COLO668 (cell line): ENCODE data around the gene RSPO1.
"Not testable (repeated sequence)": the region's sequence is repeated elsewhere in the genome, so short reads cannot be mapped to it uniquely, and the experiment has no call there.

ENCODE experiments used
- DNase-seq: peaks from one replicate; lab custom pipeline; 2025; ENCODE audit not compliant: unreplicated experiment; lab: John Stamatoyannopoulos, UW

The RSPO1 gene

DNA sequence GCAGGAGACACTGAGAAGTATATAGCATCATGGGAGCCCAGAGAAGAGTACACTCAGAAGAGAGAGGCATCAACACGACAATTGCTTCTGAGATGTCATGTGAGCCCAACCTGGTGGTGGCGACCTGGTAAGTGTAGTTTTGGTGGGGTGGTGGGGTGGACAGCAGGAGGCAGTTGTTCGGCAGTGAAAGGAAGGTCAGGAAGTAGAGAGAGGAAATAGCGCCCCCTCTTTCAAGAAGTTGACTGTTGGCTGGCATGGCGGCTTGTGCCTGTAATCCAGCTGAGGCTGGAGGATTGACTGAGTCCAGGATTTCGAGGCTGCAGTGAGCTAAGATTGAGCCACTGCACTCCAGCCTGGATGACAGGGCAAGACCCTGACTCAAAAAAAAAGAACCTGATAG is 12.6 kb downstream of the RSPO1 start:
- no peak for DNase-seq

DNA sequence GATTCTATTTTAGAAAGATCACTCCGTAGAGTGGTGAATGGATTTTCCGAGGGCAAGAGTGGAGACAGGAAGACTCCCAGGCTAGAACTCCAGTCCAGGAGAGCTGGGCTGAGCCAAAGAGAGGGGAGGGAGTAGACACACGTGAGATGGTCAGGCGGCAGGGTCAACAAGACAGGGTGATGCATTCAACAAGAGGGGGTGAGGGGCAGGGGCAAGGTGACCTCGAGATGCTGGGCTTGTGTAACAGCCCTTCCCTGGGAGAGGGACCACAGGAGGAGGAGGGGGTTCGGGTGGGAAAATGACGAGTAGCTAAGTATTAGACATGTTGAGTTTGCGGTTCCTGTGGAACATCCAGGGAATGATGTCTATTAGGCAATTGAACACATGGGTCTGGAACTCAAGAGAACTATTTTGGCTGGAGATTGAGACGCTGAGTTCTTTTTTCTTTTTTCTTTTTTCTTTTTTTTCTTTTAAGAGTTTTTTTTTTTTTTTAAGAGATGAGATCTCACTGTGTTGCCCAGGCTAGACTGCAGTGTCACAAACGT is 13.3 kb downstream of the RSPO1 start:
- DNase-seq, result no peak

DNA sequence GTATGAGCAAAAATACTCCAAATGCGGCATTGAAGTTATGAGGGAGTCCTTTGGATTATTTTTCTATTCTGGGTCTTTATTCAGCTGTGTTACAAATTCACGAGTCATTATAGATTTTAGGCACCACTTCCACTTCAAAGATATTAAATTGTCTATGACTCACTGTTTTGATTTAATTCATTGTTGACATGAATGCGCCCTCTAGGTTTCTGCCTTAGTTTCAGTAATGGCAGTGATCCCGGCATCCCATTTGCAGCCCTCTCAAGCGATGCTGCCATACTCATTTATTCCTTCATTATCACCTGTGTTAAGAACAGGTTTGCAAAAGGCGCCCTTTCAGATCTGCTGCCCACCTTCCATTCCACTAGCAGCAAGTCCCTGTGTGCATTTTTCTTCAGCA is 14.0 kb downstream of the RSPO1 start:
- no peak for DNase-seq

DNA sequence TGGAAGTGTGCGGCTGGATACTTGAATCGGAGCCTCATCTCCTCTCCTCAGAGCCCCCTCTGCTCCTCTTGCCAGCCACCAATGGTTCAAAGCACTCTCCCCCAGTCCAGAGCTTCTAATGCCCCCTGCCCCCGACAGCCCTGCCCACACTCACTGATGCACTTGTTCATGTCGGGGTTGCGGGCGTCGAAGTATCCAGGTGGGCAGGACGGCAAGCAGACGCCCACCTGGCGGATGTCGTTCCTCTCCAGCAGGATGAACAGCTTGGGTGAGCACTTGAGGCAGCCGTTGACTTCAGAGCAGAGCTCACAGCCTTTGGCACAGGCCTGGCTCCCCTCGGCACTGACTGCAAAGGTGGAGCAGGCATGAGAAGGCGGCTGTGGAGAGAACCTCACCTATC is 18.4 kb downstream of the RSPO1 start:
- DNase-seq, result no peak

DNA sequence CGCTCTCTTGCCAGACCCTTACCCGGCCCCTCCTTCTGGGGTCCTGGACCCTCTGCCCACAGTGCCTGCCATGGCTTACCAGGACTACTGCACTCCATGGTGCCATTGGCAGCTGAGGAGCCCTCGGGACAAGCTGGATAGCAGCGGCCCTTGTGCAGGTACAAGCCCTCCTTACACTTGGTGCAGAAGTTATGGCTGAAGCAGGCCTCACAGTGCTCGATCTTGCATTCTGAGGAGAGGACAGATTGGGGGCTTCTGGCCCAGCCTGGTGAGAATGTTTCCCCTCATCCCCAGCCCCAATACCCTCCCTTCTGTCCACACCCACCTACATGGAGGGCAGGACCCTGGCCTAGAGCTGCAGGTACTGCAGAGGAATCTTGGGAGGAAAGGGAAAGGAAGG is 20.6 kb downstream of the RSPO1 start:
- DNase-seq, result no peak

DNA sequence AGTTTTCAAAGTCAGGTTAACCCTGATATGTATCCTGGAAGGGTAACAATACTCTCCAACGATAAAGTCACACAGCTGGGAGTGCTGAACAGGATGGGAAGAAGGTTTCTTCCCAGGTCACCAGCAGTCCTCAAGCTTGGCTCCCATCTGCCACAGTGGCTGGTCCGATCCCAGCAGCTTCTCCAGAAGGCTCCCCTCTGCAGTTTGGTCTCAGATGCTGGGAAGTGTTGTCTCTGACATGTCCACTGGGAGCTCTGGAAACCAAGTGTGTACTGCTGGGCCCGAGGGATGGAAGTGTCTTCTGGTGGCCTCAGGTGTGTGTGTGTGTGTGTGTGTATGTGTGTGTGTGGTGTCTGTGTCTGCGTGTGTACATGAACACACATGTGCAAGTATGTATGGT is 22.5 kb downstream of the RSPO1 start:
- DNase-seq, result no peak

DNA sequence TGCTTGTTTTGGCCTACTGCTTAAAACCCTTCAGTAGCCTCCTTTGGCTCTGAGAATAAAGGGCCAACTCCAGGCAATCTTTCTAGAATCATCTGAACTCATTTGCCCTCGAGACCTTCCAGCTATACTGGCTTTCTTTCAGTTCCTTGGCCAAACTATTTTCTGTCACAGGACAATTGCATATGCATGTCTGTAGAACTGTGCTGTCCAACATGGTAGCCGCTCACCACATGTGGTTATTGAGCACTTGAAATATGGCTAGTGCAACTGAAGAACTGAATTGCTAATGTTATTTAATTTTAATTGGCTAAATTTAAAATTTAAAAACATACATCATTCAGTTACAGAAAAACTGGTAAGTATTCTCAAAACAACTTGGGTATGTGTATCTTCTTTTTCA is 24.7 kb downstream of the RSPO1 start:
- no peak for DNase-seq

DNA sequence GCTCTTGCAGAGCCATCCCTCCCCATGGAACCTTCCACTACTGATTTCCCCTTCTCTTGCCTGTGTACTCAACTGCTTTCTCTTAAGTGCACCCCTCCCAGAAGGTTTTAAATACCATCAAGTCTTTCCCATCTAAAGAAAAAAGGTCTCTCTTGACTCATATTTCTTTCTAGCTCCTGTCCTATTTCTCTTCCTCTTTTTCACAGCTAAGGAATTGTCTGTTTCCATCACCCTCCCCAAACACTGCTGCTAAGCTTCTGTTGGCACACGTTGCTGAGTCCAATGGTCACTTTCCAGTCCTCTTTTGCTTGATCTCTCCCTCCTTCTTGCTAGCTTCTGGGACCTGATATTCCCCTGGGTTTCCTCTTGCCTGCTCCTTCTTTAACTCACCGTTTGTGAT is 25.7 kb downstream of the RSPO1 start:
- DNase-seq, result no peak

DNA sequence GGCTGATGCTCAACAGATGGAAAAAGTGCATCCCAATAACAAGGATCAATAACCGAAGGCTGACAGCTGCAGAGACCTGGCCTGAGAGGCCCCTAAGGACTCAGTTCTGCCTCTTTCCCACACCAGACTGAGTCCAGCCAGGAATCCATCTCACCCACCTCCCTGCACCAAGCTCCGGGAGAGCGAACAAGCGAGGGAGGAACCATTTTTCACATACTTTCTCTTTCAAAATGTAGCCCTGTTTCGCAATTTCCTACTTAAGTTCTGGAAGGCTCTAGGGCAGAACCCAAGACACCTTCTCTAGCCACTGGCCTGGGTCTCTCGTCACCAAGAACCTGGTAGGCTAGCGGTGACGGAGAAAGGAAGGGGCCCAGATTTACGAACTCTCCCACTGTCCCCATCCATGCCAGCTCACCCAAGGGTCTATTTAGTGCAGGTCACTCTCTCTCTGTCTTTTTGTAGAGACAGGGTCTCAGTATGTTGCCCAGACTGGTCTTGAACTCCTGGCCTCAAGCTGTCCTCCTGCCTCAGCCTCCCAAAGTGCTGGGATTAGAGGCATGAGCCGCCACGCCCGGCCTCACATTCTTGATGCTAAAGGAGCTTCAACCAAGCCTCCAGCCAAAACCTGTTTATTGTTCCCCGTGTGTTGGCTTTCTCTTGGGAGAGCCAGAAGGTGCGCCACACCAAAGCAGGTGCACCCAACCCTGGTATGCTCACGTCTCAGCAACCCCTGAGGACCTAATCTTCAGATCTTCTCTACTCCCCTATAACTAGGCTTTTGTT is 28.0 kb downstream of the RSPO1 start:
- no peak for DNase-seq

DNA sequence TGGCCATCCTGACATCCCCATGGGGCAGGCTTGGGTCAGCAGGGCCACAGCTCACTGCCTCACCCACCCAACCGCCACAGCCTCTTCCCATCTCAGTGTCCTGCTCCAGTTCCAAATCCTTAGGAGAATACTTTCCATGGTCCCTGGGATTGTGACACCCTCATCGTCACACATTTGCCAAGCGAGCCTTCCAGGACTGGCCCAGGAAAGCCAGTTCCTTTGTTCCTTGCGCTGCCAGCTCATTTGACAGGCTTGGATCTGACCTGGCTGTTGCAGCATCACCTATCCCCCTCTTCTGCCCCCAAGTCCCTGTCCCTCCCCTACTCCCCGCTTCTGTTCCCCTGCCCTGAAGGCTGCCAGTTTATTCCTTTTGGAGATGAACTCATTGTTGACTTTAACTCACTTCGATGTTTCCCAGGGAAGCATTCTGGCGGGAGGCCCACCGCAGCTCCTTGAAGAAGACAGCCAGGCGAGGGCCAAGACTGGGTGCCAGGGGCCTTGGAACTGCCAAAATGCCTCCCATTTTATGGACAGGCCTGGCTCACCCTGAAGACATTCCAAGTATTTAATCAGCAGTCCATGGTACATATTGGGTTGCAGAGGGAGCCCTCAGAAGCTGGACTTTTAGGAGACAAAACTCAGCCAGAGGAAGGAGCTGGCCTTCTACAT is 28.8 kb downstream of the RSPO1 start:
- no peak for DNase-seq

DNA sequence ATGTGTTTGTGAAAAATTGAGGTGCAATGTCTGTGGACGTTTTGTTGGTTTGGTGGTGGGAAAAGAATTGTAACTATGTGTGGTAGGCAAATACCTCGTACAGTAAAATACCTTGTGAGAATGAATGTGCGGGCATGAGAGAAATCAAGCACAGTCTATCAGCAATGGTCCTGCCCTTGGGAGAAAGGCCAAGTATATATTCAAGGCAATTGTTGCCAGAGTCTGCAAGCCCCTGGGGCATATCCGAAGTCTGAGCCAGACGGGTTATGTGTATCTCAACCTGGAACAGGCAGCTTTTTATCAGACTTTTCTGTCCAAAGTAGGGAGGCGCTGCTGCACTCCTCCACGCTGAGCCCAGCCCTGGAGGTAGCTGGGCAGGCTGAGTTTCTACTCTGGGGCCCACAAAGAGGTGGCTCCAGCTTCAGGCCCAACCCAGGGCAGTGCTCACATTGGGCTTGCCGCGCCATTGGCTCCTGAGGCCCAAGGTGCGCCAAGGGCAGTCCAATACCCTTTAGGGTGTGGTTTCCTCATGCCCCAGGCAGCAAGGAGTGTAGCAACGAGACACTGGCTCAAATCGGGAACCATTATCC is 29.5 kb downstream of the RSPO1 start:
- no peak for DNase-seq

DNA sequence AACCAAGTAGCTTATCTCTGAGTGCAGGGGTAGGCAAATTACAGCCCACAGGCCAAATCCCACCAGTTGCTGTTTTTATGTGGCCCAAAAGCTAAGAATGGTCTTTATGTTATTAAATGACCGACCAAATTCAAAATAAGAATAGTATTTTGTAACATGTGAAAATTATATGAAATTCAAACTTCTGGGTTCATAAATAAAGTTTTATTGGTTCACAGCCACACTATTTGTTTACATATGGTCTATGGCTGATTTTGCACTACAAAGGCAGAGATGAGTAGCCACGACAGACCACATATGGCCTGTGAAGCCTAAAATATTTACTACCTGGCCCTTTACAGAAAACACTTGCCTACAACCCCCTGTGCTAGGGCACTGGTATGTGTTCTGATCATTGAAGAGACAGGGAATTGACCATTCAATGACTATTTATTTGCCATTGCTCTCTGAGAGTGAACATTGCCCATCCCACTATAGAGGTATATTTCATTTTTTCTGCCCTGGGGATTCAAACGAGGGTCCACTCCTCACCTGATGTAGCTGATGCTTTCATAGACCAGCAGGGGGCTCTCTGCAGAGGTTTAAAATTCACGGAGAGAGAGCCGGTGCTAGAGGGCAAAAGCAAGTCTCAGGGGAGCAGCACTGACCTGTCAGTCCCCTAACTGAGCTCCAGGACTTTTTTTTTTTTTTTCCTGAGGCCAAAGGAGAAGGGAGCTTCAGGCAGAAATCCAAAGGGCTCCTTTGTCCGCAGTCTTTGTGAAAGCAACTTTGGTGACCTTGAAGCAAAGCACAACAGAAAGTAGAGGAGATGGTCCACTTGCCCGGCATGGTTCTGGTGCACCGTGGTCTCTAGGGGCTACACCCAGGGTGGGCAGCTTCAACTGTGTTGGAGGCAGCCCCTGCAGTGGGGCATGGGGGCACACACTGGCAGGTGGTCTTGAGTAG is 31.7 kb downstream of the RSPO1 start:
- peak; percentile 37 for DNase-seq

DNA sequence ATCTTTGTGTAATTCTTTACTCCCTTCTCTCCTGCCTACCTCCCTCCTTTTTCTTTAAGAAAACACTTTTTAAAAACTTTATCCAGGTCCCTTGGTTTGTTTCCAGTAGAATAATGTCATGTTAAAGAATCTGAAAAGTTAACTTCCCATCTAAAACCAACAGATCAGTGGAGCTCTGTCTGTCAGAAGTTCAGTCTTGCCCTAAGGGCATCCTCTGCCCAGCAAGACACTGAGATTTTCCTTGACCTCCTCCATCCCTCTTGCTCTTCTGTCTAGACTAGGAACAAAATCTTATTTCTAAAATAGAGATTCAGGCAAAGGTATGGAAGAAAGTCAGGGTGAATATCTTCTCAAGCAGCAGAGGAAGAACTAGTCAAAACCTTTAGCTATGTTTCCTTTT is 33.3 kb downstream of the RSPO1 start:
- no peak for DNase-seq

DNA sequence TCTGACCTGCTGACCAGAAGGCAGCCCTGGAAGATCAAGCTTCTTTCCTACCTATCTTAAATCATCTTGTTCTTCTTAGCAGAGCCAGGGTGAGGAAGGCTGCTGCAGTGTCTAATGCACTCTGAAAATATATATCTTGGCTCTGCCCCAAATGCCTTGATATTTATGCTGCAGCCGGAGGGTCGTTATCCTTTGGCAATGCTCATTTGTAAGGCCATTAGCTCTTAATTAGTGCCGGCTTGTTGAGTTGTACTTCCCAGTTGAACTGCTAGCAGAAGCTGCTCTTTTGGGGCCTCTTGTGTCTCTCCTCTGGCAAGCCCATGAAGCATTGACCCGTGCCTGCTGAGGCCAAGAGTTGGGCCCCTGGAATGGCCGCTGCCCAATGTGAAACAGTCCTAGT is 34.8 kb downstream of the RSPO1 start:
- no peak for DNase-seq

DNA sequence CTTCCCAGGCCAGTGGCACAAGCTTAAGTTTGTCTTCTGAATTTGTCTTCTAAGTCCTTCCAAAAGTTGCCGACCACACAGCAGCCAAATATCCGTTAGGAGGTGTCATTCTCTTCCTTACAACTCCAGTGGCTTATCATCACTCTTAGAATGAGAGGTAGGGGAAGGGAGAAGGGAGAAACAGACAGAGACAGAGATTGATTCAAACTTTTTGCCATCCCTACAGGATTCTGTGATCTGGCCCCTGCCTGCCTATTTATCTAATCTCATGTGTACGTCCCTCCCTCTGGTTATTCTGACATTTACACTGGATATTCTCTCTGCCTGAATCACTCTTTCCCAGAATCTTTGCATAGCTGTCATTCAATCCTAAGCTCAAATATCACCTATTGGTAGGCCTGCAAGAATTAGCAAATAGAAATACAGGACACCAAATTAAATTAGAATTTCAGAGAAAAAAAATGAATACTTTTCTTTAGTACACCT is 38.5 kb downstream of the RSPO1 start:
- DNase-seq, result no peak

DNA sequence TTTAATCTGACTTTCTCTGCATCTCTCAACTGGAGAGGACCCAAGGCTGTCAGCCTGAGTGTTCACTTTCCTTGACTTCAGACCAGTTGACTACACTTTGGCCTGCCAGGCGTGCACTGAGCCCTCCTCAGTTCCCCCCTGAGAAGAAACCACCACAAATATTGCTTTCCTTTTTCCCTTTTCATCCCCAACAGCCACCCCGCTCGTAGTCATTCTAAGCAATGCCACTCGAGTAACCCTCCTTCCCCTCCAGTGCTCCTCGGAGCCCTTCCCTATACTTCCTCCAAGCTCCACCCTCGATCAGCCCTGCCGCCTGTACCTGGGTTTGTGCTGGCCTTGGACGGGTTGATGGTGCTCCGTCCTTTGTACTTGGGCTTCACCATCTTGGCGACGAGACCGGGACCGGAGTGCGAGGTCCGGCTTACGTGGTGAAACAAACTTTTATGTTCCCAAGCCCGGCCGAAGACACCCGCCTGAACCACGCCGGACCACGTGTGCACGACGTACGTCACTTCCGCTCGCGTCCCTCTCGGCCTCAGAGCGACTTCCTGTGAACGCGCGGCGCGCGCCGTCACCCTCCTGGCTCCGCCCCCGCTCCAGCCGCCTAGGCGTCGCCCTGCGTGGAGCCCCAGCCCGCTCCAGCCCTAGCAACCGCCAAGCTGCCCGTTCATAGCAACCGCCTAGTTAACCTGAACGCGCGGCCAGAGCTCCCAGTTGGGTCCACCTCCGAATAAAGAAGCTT is 39.1 kb downstream of the RSPO1 start, which contains the start of gene GNL2:
TSS of gene GNL2 (minus strand) at position 498 of the 742 bp plus-strand sequence. CDS start at position 383, 115 bp downstream.
- peak; percentile 100 for DNase-seq

DNA sequence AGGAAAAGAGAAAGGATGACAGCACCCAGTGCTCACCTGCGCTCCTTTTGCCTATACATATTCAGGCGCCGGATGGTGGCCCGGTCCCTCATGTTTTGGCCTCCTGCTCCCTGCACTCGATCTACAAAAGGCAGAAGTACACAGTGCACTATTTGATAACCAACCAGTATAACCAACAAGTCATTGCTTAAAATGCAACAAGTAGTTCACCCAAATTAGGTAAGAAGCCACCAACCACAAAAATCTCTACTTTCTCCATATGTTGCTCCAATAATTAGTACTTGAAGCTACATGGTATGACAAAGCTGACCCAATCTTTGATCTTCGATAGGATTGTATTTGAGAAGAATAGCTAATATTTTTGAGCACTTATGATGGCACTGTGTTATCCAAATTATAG is 41.0 kb downstream of the RSPO1 start:
- no peak for DNase-seq

DNA sequence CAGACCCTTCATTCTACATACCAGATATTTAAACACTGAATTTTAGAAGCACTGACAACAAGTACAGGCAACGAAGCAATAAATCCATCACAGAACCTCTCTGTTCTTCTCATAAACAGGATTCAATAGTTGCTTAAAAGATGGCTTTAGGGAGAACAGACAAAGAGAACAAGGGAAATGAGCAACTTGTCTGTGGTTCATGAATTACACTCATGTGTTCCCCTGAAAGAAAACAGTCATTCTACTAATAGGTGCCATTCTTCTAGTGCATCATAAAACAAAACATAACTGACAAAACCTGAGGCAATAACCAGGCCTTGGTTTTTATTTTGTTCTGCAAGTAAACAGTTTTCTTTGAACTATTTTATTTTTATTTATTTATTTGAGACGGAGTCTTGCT is 45.8 kb downstream of the RSPO1 start:
- no peak for DNase-seq

DNA sequence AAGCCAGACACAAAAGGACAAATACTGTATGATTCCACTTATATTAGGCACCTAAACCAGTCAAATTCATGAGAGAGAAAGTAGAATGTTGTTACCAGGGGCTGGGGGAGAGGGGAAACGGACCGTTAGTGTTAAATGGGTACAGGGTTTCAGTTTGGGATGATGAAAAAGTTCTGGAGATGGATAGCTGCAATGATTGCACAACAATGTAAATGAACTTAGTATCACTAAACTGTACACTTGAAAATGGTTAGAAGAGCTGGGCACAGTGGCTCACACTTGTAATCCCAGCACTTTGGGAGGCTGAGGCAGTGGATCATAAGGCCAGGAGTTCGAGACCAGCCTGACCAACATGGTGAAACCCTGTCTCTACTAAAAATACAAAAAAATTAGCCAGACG is 50.1 kb downstream of the RSPO1 start:
- not testable (repeated sequence) for DNase-seq

DNA sequence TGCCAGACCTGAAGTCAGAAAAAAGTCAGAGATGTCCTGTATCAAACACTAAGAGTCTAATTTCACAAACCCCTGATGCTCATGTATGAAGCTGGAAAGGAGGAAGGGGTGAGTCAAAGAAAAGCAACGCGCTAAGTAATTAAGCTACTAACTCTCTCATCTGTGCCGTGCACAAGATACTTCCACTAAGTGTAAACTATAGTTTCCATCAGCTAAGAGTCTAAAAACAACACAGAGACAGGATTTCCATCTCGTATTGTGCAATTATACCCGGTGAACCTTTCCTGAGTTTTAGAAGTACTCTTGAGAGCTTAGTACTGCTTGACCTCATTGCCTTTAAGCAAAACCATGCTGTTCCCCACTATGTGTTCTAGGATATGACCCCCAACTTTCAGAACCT is 59.0 kb downstream of the RSPO1 start:
- DNase-seq, result no peak
